Neutrophil (primary cell): Measurements from ENCODE around the gene METAP1.
"Not testable (repeated sequence)": the region's sequence is repeated elsewhere in the genome, so short reads cannot be mapped to it uniquely, and the experiment has no call there.

Source experiments
- H3K27ac ChIP-seq: fragments of 200-600 bp; sonication (generic); 2 replicates; pipeline ENCODE4 v1.5.1; 2016; ENCODE audit warnings: mild to moderate bottlenecking, moderate library complexity
- H3K27me3 ChIP-seq: fragments of 200-600 bp; sonication (generic); 2 replicates; pipeline ENCODE4 v1.6.0; 2016; ENCODE audit warnings: mild to moderate bottlenecking
- H3K36me3 ChIP-seq: fragments of 200-600 bp; sonication (generic); 2 replicates; pipeline ENCODE4 v1.5.1; 2017
- H3K4me1 ChIP-seq, 2 experiments: fragments of 200-600 bp in 1 of 2; sonication (generic) in 1 of 2; 1 replicate in 1 of 2; 2 replicates in 1 of 2; pipeline versions ENCODE4 v1.5.1 to v1.6.1; 2013 to 2016; ENCODE audit warnings: low read depth in 1 of 2, low read length in 1 of 2, mild to moderate bottlenecking in 1 of 2, moderate library complexity in 1 of 2; ENCODE audit not compliant: control insufficient read depth in 1 of 2, insufficient read depth in 1 of 2
- H3K4me3 ChIP-seq, 2 experiments: fragments of 200-600 bp in 1 of 2; sonication (generic) in 1 of 2; 1 replicate in 1 of 2; 2 replicates in 1 of 2; pipeline ENCODE4 v1.5.1; 2013 to 2016; ENCODE audit warnings: low read depth in 1 of 2, low read length in 1 of 2, mild to moderate bottlenecking in 1 of 2, moderate library complexity in 1 of 2
- H3K9me3 ChIP-seq: fragments of 200-600 bp; sonication (generic); 2 replicates; pipeline ENCODE4 v1.5.1; 2016
- CTCF ChIP-seq: fragments of 200-600 bp; sonication (generic); IDR thresholded peaks from 2 replicates; pipeline ENCODE4 v1.5.1; 2016; ENCODE audit warnings: antibody characterized with exemption

The METAP1 gene

DNA sequence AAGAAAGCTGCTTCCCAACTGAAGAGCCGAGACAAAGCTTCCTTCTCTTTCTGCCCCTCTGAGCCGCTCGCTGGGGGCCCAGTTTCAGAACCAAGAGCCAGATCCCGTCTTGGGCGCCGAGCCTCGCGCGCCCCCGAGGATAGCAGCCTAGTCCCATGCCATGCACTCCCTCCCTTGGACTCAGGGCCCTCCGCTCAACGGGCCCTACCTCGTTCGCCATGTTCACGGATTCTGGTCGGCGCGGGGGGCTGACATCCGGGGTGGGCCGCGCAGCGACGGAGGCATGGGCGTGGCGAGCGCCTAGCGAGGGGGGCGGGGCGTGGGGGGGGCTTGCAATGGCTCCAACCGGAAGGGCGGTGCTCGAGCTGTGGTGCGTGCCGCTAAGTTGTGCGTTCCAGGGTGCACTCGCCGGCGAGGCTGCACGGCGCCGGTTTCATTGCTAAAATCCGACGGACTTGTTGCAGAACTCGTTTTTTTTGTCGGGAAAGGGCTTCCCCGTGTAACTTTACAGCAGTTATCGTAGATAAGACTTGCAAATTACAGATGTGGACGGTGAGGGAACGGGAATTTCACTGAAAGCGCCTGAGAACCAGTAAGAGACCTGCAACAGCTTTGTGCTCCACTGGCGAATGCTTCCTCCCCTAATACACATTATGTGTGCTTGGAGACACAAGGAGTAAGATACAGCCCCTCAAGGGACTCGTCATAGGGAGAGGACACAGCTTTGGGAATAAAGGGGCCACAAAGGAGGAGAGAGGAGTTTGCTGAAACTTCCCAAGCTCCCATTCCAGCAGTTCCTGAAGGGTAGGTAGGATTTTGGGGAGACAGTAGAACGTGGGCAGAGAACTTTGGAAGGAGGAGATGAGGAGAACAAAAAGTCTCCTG lies 93.2 kb downstream of the METAP1 start, which contains the start of gene ADH5:
Gene ADH5 (minus strand): TSS at position 308 of the 885 bp plus-strand sequence. CDS start 88 bp downstream, at position 220.
- Histone ChIP-seq H3K27me3 (no peaks in the 10 kb centered on the region), H3K27ac (peak within 1 kb of the TSS; percentile 76), H3K36me3 (peaks cover 13% of the 10 kb centered on the region), H3K9me3 (no peaks in the 10 kb centered on the region), H3K4me3 (peak within 1 kb of the TSS; percentile 74 to 77), H3K4me1 (peaks cover 25 to 35% of the 10 kb centered on the region in 2 experiments)
- no peak for TF ChIP-seq CTCF

GRCh38 chr4:99090481-99091215 lies 95.1 kb downstream of the METAP1 start:
- Histone ChIP-seq H3K27me3 (no peaks in the 10 kb centered on the region), H3K9me3 (no peaks in the 10 kb centered on the region), H3K27ac (no peak overlapping the region), H3K4me3 (no peak overlapping the region), H3K4me1 (peaks cover 25 to 35% of the 10 kb centered on the region in 2 experiments), H3K36me3 (no peaks in the 10 kb centered on the region)
- TF ChIP-seq CTCF: no peak

DNA sequence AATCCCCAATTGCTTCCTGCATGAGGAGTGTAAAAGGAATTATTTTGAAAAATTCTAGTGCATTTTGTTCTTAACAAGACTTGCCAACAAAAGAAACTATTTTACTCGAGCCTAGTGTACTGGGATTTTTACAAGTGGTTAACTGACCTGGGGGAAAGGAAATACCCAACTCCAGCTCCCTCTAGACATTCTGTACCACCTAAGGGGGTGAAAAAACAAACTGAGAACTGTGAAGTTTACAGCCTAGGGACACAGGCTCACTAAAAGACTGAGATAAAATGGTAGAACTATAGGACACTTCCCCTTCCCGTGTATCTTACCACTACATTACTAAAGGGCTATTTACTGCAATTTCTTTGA lies 95.7 kb downstream of the METAP1 start:
- no peaks in the 10 kb centered on the region for H3K36me3 ChIP-seq
- no peak overlapping the region for H3K27ac ChIP-seq
- no peaks in the 10 kb centered on the region for H3K27me3 ChIP-seq
- no peak for TF ChIP-seq CTCF
- H3K4me3 ChIP-seq: no peak overlapping the region
- H3K4me1 ChIP-seq: peaks cover 25 to 35% of the 10 kb centered on the region in 2 experiments
- H3K9me3 ChIP-seq: no peaks in the 10 kb centered on the region

- H3K9me3 ChIP-seq, H3K4me3 ChIP-seq, H3K36me3 ChIP-seq, H3K27ac ChIP-seq, H3K27me3 ChIP-seq: not testable (repeated sequence)
- H3K4me1 ChIP-seq: peaks cover 25 to 35% of the 10 kb centered on the region in 2 experiments
Measured at GRCh38 chr4:99091841-99092240, 96.3 kb downstream of the METAP1 start.

- Histone ChIP-seq H3K27me3 (no peaks in the 10 kb centered on the region), H3K4me3 (no peak overlapping the region), H3K4me1 (no peaks in the 10 kb centered on the region), H3K9me3 (no peaks in the 10 kb centered on the region), H3K36me3 (no peaks in the 10 kb centered on the region), H3K27ac (no peak overlapping the region)
- TF ChIP-seq CTCF: no peak
Measured at GRCh38 chr4:99099311-99099710, 103.8 kb downstream of the METAP1 start.

DNA sequence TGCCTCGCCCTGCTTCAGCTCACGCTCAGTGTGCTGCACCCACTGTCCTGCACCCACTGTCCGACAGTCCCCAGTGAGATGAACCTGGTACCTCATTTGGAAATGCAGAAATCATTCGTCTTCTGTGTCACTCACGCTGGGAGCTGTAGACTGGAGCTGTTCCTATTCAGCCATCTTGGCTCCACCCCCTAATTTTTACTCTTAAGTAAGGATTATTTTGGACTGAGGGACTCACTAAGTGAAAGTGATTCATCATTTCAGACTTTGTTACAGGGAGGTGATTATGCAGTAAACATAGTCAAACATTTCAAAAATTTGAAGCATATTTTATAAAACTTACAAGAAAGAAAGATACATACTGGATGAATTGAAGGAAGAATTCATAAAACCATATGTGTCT lies 104.3 kb downstream of the METAP1 start:
- not testable (repeated sequence) for H3K36me3 ChIP-seq, H3K27ac ChIP-seq, H3K4me3 ChIP-seq

More for the DNA sequence above, 104.3 kb downstream of the METAP1 start:
- H3K27me3 ChIP-seq, H3K9me3 ChIP-seq, H3K4me1 ChIP-seq: not testable (repeated sequence)
